Measurements from ENCODE around the gene THPO.
A peak's percentile ranks its signal among the peaks of the same experiment; 100 is the strongest.

The THPO gene

GRCh38 chr3:184380627-184381260 is 2.7 kb upstream of the THPO start:
- peaks cover 0 to 48% (median 22%) of the 10 kb centered on the region in 5 experiments for H3K27me3 ChIP-seq (replicated peaks in 2 of 5; ENCODE audit: control insufficient read depth in 4 of 5, insufficient read depth in 5 of 5, low read length in 4 of 5)
- peak overlapping the region in 6 of 7 experiments; percentile 15 to 64 (median 37) for H3K4me3 ChIP-seq (ENCODE audit: control insufficient read depth in 1 of 7, extremely low read depth in 1 of 7, insufficient read depth in 4 of 7, low read depth in 2 of 7, low read length in 6 of 7)
- no peak overlapping the region for H3K27ac ChIP-seq (ENCODE audit: insufficient read depth in 1 of 2, low read depth in 1 of 2, low read length in 2 of 2, poor library complexity in 1 of 2, severe bottlenecking in 2 of 2)
- H3K36me3 ChIP-seq (ENCODE audit: control insufficient read depth in 4 of 4, insufficient read depth in 4 of 4, low read length in 3 of 4): no peaks in the 10 kb centered on the region
- peak in 1 of 3 donors; percentile 22 for DNase-seq
- ChIA-PET CTCF (interaction anchor here (1.1 to 2.5 kb wide), 5 partner anchors 9 to 133 kb away, joined by 3 to 14 read pairs (median 3); partner anchors contain the start of gene FAM131A), POLR2A (no interaction called here)
- H3K4me1 ChIP-seq (ENCODE audit: control extremely low read depth in 1 of 4, control insufficient read depth in 4 of 4, insufficient read depth in 4 of 4, low read length in 3 of 4): peaks cover 2 to 27% (median 21%) of the 10 kb centered on the region in 4 experiments
- 3% methylated on average over 38 of the region's 42 CpGs for WGBS (ENCODE audit: insufficient coverage)
- no peaks in the 10 kb centered on the region for H3K9me3 ChIP-seq (ENCODE audit: control extremely low read depth in 1 of 5, control insufficient read depth in 4 of 5, insufficient read depth in 2 of 5, low read depth in 1 of 5, low read length in 4 of 5)

GRCh38 chr3:184380185-184380626 is 2.2 kb upstream of the THPO start:
- peaks cover 2 to 27% (median 21%) of the 10 kb centered on the region in 4 experiments for H3K4me1 ChIP-seq (ENCODE audit: control extremely low read depth in 1 of 4, control insufficient read depth in 4 of 4, insufficient read depth in 4 of 4, low read length in 3 of 4)
- peak; percentile 11 to 57 (median 48) for DNase-seq
- 0% methylated on average over 36 of the region's 62 CpGs for WGBS (ENCODE audit: insufficient coverage)
- no peak overlapping the region for H3K27ac ChIP-seq (ENCODE audit: insufficient read depth in 1 of 2, low read depth in 1 of 2, low read length in 2 of 2, poor library complexity in 1 of 2, severe bottlenecking in 2 of 2)
- H3K36me3 ChIP-seq (ENCODE audit: control insufficient read depth in 4 of 4, insufficient read depth in 4 of 4, low read length in 3 of 4): no peaks in the 10 kb centered on the region
- ChIA-PET CTCF (interaction anchor here (1.5 kb wide), 1 partner anchor 134 kb away, joined by 6 read pairs; no protein-coding TSS in a partner anchor), POLR2A (no interaction called here)
- peaks cover 0 to 48% (median 22%) of the 10 kb centered on the region in 5 experiments for H3K27me3 ChIP-seq (replicated peaks in 2 of 5; ENCODE audit: control insufficient read depth in 4 of 5, insufficient read depth in 5 of 5, low read length in 4 of 5)
- peak overlapping the region in 5 of 7 experiments; percentile 11 to 64 (median 46) for H3K4me3 ChIP-seq (ENCODE audit: control insufficient read depth in 1 of 7, extremely low read depth in 1 of 7, insufficient read depth in 4 of 7, low read depth in 2 of 7, low read length in 6 of 7)
- H3K9me3 ChIP-seq (ENCODE audit: control extremely low read depth in 1 of 5, control insufficient read depth in 4 of 5, insufficient read depth in 2 of 5, low read depth in 1 of 5, low read length in 4 of 5): no peaks in the 10 kb centered on the region

GRCh38 chr3:184379358-184380184 is 1.6 kb upstream of the THPO start, which contains the start of gene CHRD:
Gene CHRD (plus strand): TSS chr3:184380054. CDS start chr3:184380319, 265 bp downstream.
- peaks cover 2 to 27% (median 21%) of the 10 kb centered on the region in 4 experiments for H3K4me1 ChIP-seq (ENCODE audit: control extremely low read depth in 1 of 4, control insufficient read depth in 4 of 4, insufficient read depth in 4 of 4, low read length in 3 of 4)
- 72% methylated on average over 12 of the region's 71 CpGs for whole genome bisulfite sequencing (ENCODE audit: insufficient coverage)
- ChIA-PET POLR2A (no interaction called here), CTCF (interaction anchor here (1.2 to 1.5 kb wide), 2 partner anchors 10 to 150 kb away, joined by 3 to 4 read pairs; no protein-coding TSS in a partner anchor)
- H3K27ac ChIP-seq (ENCODE audit: insufficient read depth in 1 of 2, low read depth in 1 of 2, low read length in 2 of 2, poor library complexity in 1 of 2, severe bottlenecking in 2 of 2): no peak within 1 kb of the TSS
- peaks cover 0 to 48% (median 22%) of the 10 kb centered on the region in 5 experiments for H3K27me3 ChIP-seq (replicated peaks in 2 of 5; ENCODE audit: control insufficient read depth in 4 of 5, insufficient read depth in 5 of 5, low read length in 4 of 5)
- peak within 1 kb of the TSS in 6 of 7 experiments; percentile 15 to 64 (median 42) for H3K4me3 ChIP-seq (ENCODE audit: control insufficient read depth in 1 of 7, extremely low read depth in 1 of 7, insufficient read depth in 4 of 7, low read depth in 2 of 7, low read length in 6 of 7)
- no peaks in the 10 kb centered on the region for H3K36me3 ChIP-seq (ENCODE audit: control insufficient read depth in 4 of 4, insufficient read depth in 4 of 4, low read length in 3 of 4)
- no peaks in the 10 kb centered on the region for H3K9me3 ChIP-seq (ENCODE audit: control extremely low read depth in 1 of 5, control insufficient read depth in 4 of 5, insufficient read depth in 2 of 5, low read depth in 1 of 5, low read length in 4 of 5)
- no peak for DNase-seq

GRCh38 chr3:184378651-184379357 is 797 bp upstream of the THPO start:
- CTCF ChIA-PET: interaction anchor here (0.7 to 2.4 kb wide), 4 partner anchors 10 to 163 kb away, joined by 3 to 10 read pairs (median 4); no protein-coding TSS in a partner anchor
- Histone ChIP-seq H3K9me3 (ENCODE audit: control extremely low read depth in 1 of 5, control insufficient read depth in 4 of 5, insufficient read depth in 2 of 5, low read depth in 1 of 5, low read length in 4 of 5) (no peaks in the 10 kb centered on the region), H3K27me3 (replicated peaks in 2 of 5; ENCODE audit: control insufficient read depth in 4 of 5, insufficient read depth in 5 of 5, low read length in 4 of 5) (peaks cover 0 to 48% (median 22%) of the 10 kb centered on the region in 5 experiments), H3K4me1 (ENCODE audit: control extremely low read depth in 1 of 4, control insufficient read depth in 4 of 4, insufficient read depth in 4 of 4, low read length in 3 of 4) (peaks cover 2 to 27% (median 21%) of the 10 kb centered on the region in 4 experiments), H3K27ac (ENCODE audit: insufficient read depth in 1 of 2, low read depth in 1 of 2, low read length in 2 of 2, poor library complexity in 1 of 2, severe bottlenecking in 2 of 2) (no peak overlapping the region), H3K36me3 (ENCODE audit: control insufficient read depth in 4 of 4, insufficient read depth in 4 of 4, low read length in 3 of 4) (no peaks in the 10 kb centered on the region), H3K4me3 (ENCODE audit: control insufficient read depth in 1 of 7, extremely low read depth in 1 of 7, insufficient read depth in 4 of 7, low read depth in 2 of 7, low read length in 6 of 7) (no peak overlapping the region)
- no peak for DNase-seq
- 96% methylated on average over 9 of the region's 10 CpGs for WGBS (ENCODE audit: insufficient coverage)
- POLR2A ChIA-PET: no interaction called here

DNA sequence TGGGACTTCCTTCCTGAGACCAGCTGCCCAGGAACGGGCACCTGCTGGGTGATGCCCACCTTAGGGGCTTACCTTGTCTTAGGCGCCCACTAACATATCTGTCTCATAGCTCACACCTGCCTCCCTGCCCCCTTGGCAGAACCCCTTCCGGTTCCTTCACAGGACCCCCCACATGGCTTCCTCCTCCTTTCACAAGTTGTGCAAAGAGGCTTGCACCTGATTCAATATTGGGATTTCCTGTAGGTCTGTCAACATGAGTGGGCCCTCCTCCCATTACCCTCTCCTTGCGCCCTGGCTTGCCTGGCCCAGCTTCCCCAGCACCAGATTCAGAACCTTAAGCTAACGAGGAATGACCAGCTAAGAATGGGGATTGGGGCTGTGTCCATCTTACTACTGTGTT is 633 bp downstream of the THPO start:
- ChIA-PET CTCF (interaction anchor here (1.3 to 15.3 kb wide), 6 partner anchors 9 to 164 kb away, joined by 4 to 368 read pairs (median 8); no protein-coding TSS in a partner anchor), POLR2A (interaction anchor here (0.7 kb wide), 1 partner anchor 135 kb away, joined by 3 read pairs; no protein-coding TSS in a partner anchor)
- peaks cover 0 to 44% (median 22%) of the 10 kb centered on the region in 5 experiments for H3K27me3 ChIP-seq (replicated peaks in 2 of 5; ENCODE audit: control insufficient read depth in 4 of 5, insufficient read depth in 5 of 5, low read length in 4 of 5)
- peaks cover 2 to 27% (median 21%) of the 10 kb centered on the region in 4 experiments for H3K4me1 ChIP-seq (ENCODE audit: control extremely low read depth in 1 of 4, control insufficient read depth in 4 of 4, insufficient read depth in 4 of 4, low read length in 3 of 4)
- H3K4me3 ChIP-seq (ENCODE audit: control insufficient read depth in 1 of 7, extremely low read depth in 1 of 7, insufficient read depth in 4 of 7, low read depth in 2 of 7, low read length in 6 of 7): no peak overlapping the region
- DNase-seq: no peak
- H3K27ac ChIP-seq (ENCODE audit: insufficient read depth in 1 of 2, low read depth in 1 of 2, low read length in 2 of 2, poor library complexity in 1 of 2, severe bottlenecking in 2 of 2): no peak overlapping the region
- no peaks in the 10 kb centered on the region for H3K9me3 ChIP-seq (ENCODE audit: control extremely low read depth in 1 of 5, control insufficient read depth in 4 of 5, insufficient read depth in 2 of 5, low read depth in 1 of 5, low read length in 4 of 5)
- WGBS (ENCODE audit: insufficient coverage): 59% methylated on average over 5 of the region's 5 CpGs
- H3K36me3 ChIP-seq (ENCODE audit: control insufficient read depth in 4 of 4, insufficient read depth in 4 of 4, low read length in 3 of 4): no peaks in the 10 kb centered on the region

DNA sequence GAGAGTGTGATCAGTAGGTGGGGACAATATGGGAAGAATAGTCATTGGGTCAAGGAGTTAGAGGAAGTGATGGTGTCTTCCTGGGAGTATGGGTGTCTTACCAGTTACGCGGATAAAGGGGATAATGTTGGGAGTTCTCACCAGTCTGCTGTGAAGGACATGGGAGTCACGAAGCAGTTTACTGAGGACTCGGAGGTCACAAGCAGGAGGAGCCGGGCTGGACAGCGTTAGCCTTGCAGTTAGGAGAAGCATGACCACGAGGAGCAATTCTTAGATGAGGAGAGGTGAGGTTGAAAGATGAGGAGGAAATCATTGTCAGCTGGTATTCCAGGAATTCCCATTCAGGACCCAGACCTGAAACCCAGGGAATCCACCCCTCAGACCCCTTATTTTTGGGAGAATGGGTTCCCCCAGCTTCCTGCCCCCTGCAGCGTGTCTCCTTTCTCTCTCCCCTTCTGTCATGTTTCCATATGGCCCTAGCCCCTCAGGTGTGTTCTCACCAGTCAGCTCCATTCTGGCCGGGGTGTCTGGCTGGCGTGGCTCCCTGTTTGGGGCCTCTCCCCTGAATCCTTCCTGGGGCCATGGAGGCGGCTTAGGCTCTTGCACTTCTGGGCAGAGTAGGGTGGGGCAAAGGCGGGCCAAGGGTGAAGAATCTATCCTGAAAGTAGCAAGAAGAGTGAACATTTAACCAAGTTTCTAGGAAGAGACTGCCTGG is 2.1 kb downstream of the THPO start:
- Histone ChIP-seq H3K9me3 (ENCODE audit: control extremely low read depth in 1 of 5, control insufficient read depth in 4 of 5, insufficient read depth in 2 of 5, low read depth in 1 of 5, low read length in 4 of 5) (no peaks in the 10 kb centered on the region), H3K4me1 (ENCODE audit: control extremely low read depth in 1 of 4, control insufficient read depth in 4 of 4, insufficient read depth in 4 of 4, low read length in 3 of 4) (peaks cover 2 to 25% (median 15%) of the 10 kb centered on the region in 4 experiments), H3K27ac (ENCODE audit: insufficient read depth in 1 of 2, low read depth in 1 of 2, low read length in 2 of 2, poor library complexity in 1 of 2, severe bottlenecking in 2 of 2) (no peak overlapping the region), H3K36me3 (ENCODE audit: control insufficient read depth in 4 of 4, insufficient read depth in 4 of 4, low read length in 3 of 4) (no peaks in the 10 kb centered on the region), H3K4me3 (ENCODE audit: control insufficient read depth in 1 of 7, extremely low read depth in 1 of 7, insufficient read depth in 4 of 7, low read depth in 2 of 7, low read length in 6 of 7) (no peak overlapping the region), H3K27me3 (replicated peaks in 2 of 5; ENCODE audit: control insufficient read depth in 4 of 5, insufficient read depth in 5 of 5, low read length in 4 of 5) (peaks cover 0 to 31% (median 13%) of the 10 kb centered on the region in 5 experiments)
- CTCF ChIA-PET: interaction anchor here (0.9 to 15.3 kb wide), 14 partner anchors 11 to 401 kb away, joined by 3 to 368 read pairs (median 5); no protein-coding TSS in a partner anchor
- 95% methylated on average over 11 of the region's 12 CpGs for WGBS (ENCODE audit: insufficient coverage)
- POLR2A ChIA-PET: no interaction called here
- DNase-seq: no peak

Data from common myeloid progenitor, CD34-positive (primary cell).